Brain microvascular endothelial cell (primary cell): ENCODE data around the gene CAMK2D.
A peak's percentile ranks its signal among the peaks of the same experiment; 100 is the strongest.

Experiments
- DNase-seq: peaks from one replicate; pipeline ENCODE4 v3.0.0-alpha.2; 2020
- H3K27ac ChIP-seq: fragments of 250-450 bp; sonication (Bioruptor Pico); 2 replicates; pipeline ENCODE4 v1.5.1; 2020; ENCODE audit warnings: mild to moderate bottlenecking, moderate library complexity
- H3K27me3 ChIP-seq: fragments of 250-450 bp; sonication (Bioruptor Pico); replicated peaks from 2 replicates; pipeline ENCODE4 v1.5.1; 2020; ENCODE audit warnings: mild to moderate bottlenecking
- H3K36me3 ChIP-seq: fragments of 250-450 bp; sonication (Bioruptor Pico); replicated peaks from 2 replicates; pipeline ENCODE4 v1.5.1; 2020; ENCODE audit warnings: mild to moderate bottlenecking
- H3K4me3 ChIP-seq: 2 replicates; pipeline ENCODE4 v1.5.1; 2011; ENCODE audit warnings: low read depth, mild to moderate bottlenecking, control low read depth, low read length, moderate library complexity
- in situ Hi-C: cut with HindIII; loops from 2 replicates; pipeline ENCODE4 v1.10.0; 2017; ENCODE audit warnings: low sequenced_read_pairs, low pct_ligation_motif_present
- TF ChIP-seq, protein P1 (sequence below): IDR thresholded peaks from 2 replicates; pipeline ENCODE4 v1.5.1; 2011; ENCODE audit warnings: low read depth, mild to moderate bottlenecking, moderate library complexity, low read length, control low read depth, inconsistent platforms; ENCODE audit errors: missing control alignments

Gene CAMK2D

GRCh38 chr4:113637363-113637762 lies 124.2 kb downstream of the CAMK2D start:
- TF ChIP-seq, protein P1, sequence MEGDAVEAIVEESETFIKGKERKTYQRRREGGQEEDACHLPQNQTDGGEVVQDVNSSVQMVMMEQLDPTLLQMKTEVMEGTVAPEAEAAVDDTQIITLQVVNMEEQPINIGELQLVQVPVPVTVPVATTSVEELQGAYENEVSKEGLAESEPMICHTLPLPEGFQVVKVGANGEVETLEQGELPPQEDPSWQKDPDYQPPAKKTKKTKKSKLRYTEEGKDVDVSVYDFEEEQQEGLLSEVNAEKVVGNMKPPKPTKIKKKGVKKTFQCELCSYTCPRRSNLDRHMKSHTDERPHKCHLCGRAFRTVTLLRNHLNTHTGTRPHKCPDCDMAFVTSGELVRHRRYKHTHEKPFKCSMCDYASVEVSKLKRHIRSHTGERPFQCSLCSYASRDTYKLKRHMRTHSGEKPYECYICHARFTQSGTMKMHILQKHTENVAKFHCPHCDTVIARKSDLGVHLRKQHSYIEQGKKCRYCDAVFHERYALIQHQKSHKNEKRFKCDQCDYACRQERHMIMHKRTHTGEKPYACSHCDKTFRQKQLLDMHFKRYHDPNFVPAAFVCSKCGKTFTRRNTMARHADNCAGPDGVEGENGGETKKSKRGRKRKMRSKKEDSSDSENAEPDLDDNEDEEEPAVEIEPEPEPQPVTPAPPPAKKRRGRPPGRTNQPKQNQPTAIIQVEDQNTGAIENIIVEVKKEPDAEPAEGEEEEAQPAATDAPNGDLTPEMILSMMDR: no peak
- in situ Hi-C loops: no loop called here
- no peak for DNase-seq
- no peak overlapping the region for H3K4me3 ChIP-seq
- H3K27ac ChIP-seq: no peak overlapping the region
- no peaks in the 10 kb centered on the region for H3K36me3 ChIP-seq
- H3K27me3 ChIP-seq: no peaks in the 10 kb centered on the region

DNA sequence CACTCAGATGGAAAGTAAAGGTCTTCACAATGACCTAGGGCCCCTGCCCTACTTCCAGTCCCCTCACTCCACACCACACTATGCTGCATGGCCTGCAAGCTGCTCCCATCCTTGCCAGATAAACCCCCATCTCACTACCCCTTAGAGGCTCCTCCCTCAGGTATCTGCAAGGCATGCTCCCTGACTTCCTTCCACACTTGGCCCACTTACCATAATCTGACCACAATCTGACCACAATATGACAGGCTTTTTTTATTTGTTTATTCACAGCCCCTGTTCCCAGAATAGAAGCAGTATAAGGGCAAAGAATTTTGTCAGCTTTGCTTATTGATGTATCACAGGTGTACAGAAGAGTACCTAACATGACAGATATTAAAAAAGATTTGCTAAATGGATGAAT lies 124.7 kb downstream of the CAMK2D start:
- H3K36me3 ChIP-seq: no peaks in the 10 kb centered on the region
- in situ Hi-C loops: no loop called here
- H3K27ac ChIP-seq: no peak overlapping the region
- TF ChIP-seq, protein P1: no peak
- peak; percentile 64 for DNase-seq
- no peaks in the 10 kb centered on the region for H3K27me3 ChIP-seq
- H3K4me3 ChIP-seq: no peak overlapping the region

- TF ChIP-seq, protein P1: no peak
- Histone ChIP-seq H3K36me3 (no peaks in the 10 kb centered on the region), H3K27me3 (no peaks in the 10 kb centered on the region), H3K27ac (no peak overlapping the region), H3K4me3 (no peak overlapping the region)
- in situ Hi-C loops: no loop called here
- DNase-seq: no peak
Observed at GRCh38 chr4:113636438-113636818, 125.1 kb downstream of the CAMK2D start.

DNA sequence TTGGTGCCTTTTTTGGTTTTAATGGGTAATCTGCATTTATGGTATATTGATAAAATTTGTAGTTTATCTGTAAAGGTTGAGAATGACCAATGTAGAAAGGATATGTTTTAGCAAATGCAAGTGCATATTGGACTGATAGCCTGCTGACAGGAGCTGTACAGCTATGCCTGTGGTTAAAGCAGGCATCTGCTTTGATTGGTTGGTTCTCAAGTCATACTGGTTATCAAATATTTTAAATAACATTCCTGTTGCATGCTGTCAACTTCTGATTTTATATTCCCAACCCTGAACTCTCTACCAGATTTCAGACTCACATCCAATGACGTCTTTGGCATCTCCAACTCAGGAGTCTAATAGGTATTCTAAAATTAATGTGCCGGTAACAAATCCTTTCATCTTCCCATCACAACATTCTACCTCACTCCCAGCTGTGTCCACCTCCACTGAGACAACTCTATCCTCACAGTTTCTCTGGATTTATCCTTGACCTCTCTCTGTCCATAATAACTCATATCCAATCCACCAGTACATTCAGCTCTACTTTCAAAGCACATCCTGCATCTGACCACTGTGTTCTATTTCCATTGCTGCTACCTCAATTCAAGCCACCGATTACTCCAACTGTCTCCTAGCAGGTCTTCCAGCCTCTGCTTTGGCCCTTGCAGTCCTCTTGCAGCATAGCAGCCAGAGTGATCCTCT lies 125.7 kb downstream of the CAMK2D start:
- Histone ChIP-seq H3K4me3 (no peak overlapping the region), H3K36me3 (no peaks in the 10 kb centered on the region), H3K27ac (no peak overlapping the region), H3K27me3 (no peaks in the 10 kb centered on the region)
- in situ Hi-C loops: no loop called here
- peak; percentile 70 for DNase-seq
- TF ChIP-seq, protein P1: no peak

GRCh38 chr4:113634081-113634969 lies 127.2 kb downstream of the CAMK2D start:
- in situ Hi-C loops: no loop called here
- H3K27me3 ChIP-seq: no peaks in the 10 kb centered on the region
- no peaks in the 10 kb centered on the region for H3K36me3 ChIP-seq
- no peak overlapping the region for H3K27ac ChIP-seq
- TF ChIP-seq, protein P1: no peak
- no peak overlapping the region for H3K4me3 ChIP-seq
- no peak for DNase-seq
